Progenitor cell of endocrine pancreas (in vitro differentiated cells): Measurements from ENCODE around the gene SPTBN5. TPM values are rescaled to one million over a fixed set of nuclear protein-coding genes. Genes with fewer than 3 reads are reported as not detected.

Source experiments
- DNase-seq: peaks from one replicate; pipeline ENCODE4 v3.0.0; 2021; ENCODE audit warnings: low spot score; ENCODE audit not compliant: unreplicated experiment
- H3K27ac Mint-ChIP-seq: 2 replicates; pipeline ENCODE4 v1.8.0; 2021; ENCODE audit warnings: mild to moderate bottlenecking, moderate library complexity, mixed read lengths
- H3K27me3 Mint-ChIP-seq: 2 replicates; pipeline ENCODE4 v1.8.0; 2021; ENCODE audit warnings: mixed read lengths
- H3K36me3 Mint-ChIP-seq: 2 replicates; pipeline ENCODE4 v1.8.0; 2022; ENCODE audit warnings: mixed read lengths; ENCODE audit not compliant: insufficient read depth
- H3K4me1 Mint-ChIP-seq: 2 replicates; pipeline ENCODE4 v1.8.0; 2021; ENCODE audit warnings: low read depth, mixed read lengths
- H3K4me3 Mint-ChIP-seq: 2 replicates; pipeline ENCODE4 v1.8.0; 2021; ENCODE audit warnings: low read depth, mild to moderate bottlenecking, moderate library complexity, mixed read lengths
- H3K9me3 Mint-ChIP-seq: 2 replicates; pipeline ENCODE4 v1.8.0; 2021; ENCODE audit warnings: low read depth, mixed read lengths
- CTCF ChIP-seq: fragments of 200-600 bp; sonication (generic); IDR thresholded peaks from one replicate; pipeline ENCODE4 v1.5.0; 2021; ENCODE audit warnings: antibody characterized with exemption, mild to moderate bottlenecking; ENCODE audit not compliant: unreplicated experiment
- total RNA-seq: library from RNA; stranded (reverse); gene quantifications from 2 replicates; pipeline ENCODE4 v1.2.1, GENCODE V29; 2021

The SPTBN5 gene
- total RNA-seq, 1 donor from 2014 or later = 7.9 TPM

DNA sequence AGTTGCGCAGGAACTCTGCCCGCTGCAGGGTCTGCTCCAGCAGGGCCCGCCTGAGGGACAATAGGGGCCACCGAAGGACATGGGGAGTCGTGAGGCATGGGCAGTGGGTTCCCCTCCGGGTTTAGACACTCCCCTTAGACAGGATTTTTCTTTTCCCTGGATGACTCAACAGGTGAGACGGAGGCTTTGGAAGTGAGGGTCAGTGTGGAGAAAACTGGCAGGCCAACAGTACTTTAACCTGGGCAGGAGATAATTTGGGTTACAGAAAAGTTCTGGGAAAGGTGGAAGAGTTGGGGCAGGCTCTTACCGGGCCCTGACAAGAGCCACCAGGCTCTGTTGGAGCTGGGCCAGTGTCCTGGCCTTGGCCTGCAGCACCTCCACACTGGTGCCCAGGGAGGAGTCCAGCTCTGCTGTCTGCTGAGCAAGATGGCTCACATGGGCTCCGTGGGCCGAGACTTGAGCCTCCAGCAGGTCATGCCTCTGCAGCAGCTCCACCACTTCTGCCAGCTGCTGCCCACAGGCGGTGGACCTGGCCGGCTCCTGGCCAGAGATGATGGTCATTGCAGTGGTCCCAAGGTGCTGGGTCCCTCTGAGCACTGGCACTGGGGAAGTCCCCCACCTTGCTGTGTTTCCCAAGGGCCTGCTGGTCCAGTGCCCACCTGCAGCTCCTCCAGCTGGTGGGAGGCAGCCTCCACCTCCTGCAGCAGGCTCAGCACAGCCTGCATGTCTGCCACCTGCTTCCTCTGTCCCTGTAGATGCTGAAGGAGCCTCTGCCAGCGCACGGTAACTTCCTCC lies 11.0 kb downstream of the SPTBN5 start:
- Mint-ChIP-seq H3K9me3 (no peaks in the 10 kb centered on the region), H3K4me1 (peaks cover 4% of the 10 kb centered on the region), H3K27me3 (peaks cover 41% of the 10 kb centered on the region), H3K36me3 (no peaks in the 10 kb centered on the region), H3K27ac (no peak overlapping the region), H3K4me3 (peak overlapping the region; percentile 40)
- DNase-seq = no peak
- no peak for TF ChIP-seq CTCF

DNA sequence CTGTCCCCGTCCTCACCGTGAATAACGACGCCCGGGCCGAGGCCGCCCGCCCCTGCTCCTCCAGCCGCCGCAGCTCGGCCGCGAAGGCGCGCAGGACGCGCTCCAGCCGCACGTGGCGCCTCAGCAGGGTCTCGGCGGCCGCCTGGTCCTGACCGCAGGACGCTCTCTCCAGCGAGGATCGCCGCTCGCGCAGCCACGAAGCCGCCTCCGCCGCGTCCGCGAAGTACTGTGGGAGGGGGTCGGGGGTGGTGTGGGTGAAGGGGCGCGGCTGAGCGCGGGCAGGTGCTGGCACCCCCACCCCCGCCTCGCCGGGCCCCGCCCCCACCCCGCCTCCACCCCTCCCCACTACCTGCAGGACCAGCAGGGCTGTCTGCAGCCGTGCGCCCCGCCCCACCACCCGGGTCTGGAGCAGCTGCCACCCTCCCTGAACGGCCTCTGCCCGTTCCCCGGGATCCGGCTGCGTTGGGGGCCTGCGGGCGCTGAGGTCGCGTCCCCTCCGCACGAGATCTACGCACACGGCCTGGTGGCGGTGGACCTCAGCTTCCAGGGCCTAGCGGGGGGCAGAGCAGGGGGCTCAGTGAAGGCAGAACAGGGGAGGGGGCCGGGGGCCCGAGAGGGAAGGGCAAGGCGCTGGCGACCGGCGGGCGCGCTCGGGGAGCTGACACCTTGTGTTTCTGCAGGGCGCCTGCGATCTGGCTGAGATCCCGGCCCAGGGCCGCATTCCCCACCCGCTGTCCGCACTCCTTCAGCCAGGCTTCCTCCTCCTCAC lies 11.7 kb downstream of the SPTBN5 start:
- DNase-seq = no peak
- peak overlapping the region; percentile 40 for H3K4me3 Mint-ChIP-seq
- H3K36me3 Mint-ChIP-seq = no peaks in the 10 kb centered on the region
- peak; percentile 10 for TF ChIP-seq CTCF
- H3K27me3 Mint-ChIP-seq = peaks cover 41% of the 10 kb centered on the region
- H3K9me3 Mint-ChIP-seq = no peaks in the 10 kb centered on the region
- peaks cover 4% of the 10 kb centered on the region for H3K4me1 Mint-ChIP-seq
- no peak overlapping the region for H3K27ac Mint-ChIP-seq

DNA sequence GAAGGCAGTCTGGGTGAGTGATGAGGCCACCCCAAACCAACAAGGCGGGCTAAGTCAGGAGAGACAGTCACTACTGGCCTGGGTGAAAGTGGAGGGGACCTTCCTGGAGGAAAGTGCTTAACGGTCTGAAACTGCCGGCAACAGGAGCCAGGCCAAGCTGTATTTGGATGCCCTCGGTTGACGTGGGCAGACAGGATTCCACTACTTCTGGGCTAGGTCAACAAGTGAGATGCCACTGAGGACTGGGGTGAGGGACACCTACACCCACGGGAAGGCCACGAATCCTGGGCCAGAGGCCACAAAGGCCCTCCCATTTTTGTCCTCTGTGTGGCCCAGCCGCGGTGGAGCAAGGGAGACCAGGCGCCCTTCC lies 12.3 kb downstream of the SPTBN5 start:
- no peak for DNase-seq
- peak overlapping the region; percentile 14 for H3K4me3 Mint-ChIP-seq
- H3K4me1 Mint-ChIP-seq = peaks cover 4% of the 10 kb centered on the region
- no peaks in the 10 kb centered on the region for H3K36me3 Mint-ChIP-seq
- no peaks in the 10 kb centered on the region for H3K9me3 Mint-ChIP-seq
- no peak for TF ChIP-seq CTCF
- no peak overlapping the region for H3K27ac Mint-ChIP-seq
- peaks cover 41% of the 10 kb centered on the region for H3K27me3 Mint-ChIP-seq

DNA sequence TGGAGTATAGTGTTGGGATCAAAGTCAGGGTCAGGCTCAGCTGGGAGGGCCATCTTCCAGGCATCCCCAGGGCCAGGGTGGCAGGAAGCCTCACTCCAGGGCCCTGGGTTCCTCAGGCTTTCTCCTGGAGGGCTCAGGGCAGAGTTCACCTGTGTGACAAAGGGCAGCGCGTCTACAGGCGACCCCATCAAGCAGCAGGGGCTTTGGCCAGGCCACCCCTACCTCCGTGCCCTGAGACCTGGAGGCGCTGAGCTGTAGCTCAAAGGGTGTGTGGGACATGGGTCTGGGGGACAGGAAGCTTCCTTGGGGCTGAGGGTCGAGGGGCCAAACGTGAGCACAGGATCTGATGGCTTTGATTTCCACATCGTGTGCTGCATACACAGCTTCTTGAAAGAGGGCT lies 12.8 kb downstream of the SPTBN5 start:
- Mint-ChIP-seq H3K27me3 (peaks cover 41% of the 10 kb centered on the region), H3K36me3 (no peaks in the 10 kb centered on the region), H3K9me3 (no peaks in the 10 kb centered on the region), H3K4me3 (no peak overlapping the region), H3K4me1 (peaks cover 4% of the 10 kb centered on the region), H3K27ac (no peak overlapping the region)
- TF ChIP-seq CTCF = no peak
- no peak for DNase-seq

- Mint-ChIP-seq H3K27me3 (peaks cover 42% of the 10 kb centered on the region), H3K9me3 (no peaks in the 10 kb centered on the region), H3K36me3 (no peaks in the 10 kb centered on the region), H3K27ac (no peak overlapping the region), H3K4me1 (peaks cover 4% of the 10 kb centered on the region), H3K4me3 (no peak overlapping the region)
- TF ChIP-seq CTCF = no peak
- DNase-seq = no peak
Observed at GRCh38 chr15:41880156-41880877, 13.5 kb downstream of the SPTBN5 start.
